OCI-LY1 (cell line): ENCODE data around the gene C16orf87.

ENCODE experiments used
- EZH2 ChIP-seq: fragments of 200-600 bp; sonication (generic), shearing (Covaris generic); IDR thresholded peaks from 2 replicates; pipeline ENCODE4 v1.8.0; 2017; ENCODE audit warnings: borderline replicate concordance, mixed run types, mild to moderate bottlenecking, antibody characterized with exemption, low read length, moderate library complexity, mixed read lengths
- TF ChIP-seq, protein P1 (sequence below): fragments of 200-600 bp; sonication (generic), shearing (Covaris generic); IDR thresholded peaks from 2 replicates; pipeline ENCODE4 v1.5.1; 2017; ENCODE audit warnings: mild to moderate bottlenecking, antibody characterized with exemption, low read length, moderate library complexity, mixed read lengths

DNA sequence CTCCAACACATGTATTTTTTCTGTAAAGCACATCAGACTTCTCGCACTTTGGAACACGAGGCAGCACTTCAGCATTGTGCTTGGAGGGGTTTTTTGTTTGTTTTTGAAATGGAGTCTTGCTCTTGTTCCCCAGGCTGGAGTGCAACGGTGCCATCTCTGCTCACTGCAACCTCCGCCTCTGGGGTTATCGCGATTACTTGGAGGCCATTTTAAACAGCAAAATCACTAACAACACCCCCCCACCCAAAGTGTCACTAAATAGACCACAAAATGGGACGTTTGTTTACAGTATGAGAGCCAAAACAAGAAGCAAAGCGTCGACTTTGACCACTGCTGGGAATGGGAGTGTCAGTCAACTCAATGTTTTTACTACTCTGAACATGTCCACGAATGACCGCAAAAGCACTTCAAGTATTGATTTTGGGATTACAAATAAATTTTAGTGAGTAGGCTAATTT lies 9.0 kb upstream of the C16orf87 start:
- TF ChIP-seq, protein P1, sequence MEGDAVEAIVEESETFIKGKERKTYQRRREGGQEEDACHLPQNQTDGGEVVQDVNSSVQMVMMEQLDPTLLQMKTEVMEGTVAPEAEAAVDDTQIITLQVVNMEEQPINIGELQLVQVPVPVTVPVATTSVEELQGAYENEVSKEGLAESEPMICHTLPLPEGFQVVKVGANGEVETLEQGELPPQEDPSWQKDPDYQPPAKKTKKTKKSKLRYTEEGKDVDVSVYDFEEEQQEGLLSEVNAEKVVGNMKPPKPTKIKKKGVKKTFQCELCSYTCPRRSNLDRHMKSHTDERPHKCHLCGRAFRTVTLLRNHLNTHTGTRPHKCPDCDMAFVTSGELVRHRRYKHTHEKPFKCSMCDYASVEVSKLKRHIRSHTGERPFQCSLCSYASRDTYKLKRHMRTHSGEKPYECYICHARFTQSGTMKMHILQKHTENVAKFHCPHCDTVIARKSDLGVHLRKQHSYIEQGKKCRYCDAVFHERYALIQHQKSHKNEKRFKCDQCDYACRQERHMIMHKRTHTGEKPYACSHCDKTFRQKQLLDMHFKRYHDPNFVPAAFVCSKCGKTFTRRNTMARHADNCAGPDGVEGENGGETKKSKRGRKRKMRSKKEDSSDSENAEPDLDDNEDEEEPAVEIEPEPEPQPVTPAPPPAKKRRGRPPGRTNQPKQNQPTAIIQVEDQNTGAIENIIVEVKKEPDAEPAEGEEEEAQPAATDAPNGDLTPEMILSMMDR, result no peak
- TF ChIP-seq EZH2, result no peak
